Activated CD8-positive, alpha-beta memory T cell treated with anti-CD3 and anti-CD28 coated beads, Interleukin-2, amount 50 U/mL, for 24 hours (primary cell): Measurements from ENCODE around the gene ITPRID1.
"Not testable (repeated sequence)": the region's sequence is repeated elsewhere in the genome, so short reads cannot be mapped to it uniquely, and the experiment has no call there.

Source experiments
- DNase-seq: peaks from one replicate; pipeline ENCODE4 v3.0.0-alpha.2; 2020; ENCODE audit errors: extremely low read depth

Gene ITPRID1

DNA sequence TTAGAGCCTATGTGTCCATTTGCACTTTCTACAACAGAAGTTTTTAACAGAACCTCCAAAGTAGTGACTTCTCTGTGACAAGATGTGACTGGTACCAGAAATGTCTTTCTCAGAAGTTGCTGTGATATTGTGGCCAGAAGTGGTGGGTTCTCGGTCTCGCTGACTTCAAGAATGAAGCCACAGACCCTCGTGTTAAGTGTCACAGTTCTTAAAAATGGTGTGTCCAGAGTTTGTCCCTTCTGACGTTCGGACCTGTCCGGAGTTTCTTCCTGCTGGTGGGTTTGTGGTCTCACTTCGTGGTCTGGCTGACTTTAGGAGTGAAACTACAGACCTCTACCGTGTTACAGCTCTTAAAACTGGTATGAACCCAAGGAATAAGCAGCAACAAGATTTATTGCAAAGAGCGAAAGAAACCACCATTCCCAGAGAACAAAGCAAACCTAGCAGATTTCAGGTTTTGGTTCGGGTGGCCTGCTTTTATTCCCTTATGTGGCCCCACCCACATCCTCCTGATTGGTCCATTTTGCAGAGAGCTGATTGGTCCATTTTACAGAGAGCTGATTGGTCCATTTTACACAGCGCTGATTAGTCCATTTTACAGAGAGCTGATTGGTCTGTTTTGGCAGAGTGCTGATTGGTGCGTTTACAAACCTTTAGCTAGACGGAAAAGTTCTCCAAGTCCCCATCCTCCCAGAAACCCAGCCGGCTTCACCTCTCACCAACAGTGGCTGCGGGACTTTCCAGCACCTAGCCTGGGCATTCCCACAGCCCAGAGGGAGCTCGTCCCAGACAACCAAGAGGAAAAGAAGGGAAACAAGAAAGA is 3.0 kb downstream of the ITPRID1 start:
- no peak for DNase-seq

DNA sequence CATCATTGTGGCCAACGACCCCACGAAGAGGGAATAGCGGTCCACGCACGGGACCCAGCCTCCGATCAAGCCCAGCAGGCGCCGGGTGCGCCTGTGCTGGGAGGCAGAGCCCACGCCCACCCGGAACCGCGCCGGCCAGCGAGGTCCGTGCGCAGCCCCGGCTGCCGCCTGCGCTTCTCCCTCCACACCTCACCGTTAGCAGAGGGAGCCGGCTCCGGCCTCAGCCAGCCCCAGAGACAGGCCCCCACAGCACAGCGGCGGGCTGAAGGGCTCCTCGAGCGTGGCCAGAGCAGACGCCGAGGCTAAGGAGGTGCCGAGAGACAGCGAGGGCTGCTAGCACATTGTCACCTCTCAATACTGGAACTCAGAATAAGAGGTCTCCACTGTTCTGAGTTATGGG is 3.6 kb downstream of the ITPRID1 start:
- no peak for DNase-seq

DNA sequence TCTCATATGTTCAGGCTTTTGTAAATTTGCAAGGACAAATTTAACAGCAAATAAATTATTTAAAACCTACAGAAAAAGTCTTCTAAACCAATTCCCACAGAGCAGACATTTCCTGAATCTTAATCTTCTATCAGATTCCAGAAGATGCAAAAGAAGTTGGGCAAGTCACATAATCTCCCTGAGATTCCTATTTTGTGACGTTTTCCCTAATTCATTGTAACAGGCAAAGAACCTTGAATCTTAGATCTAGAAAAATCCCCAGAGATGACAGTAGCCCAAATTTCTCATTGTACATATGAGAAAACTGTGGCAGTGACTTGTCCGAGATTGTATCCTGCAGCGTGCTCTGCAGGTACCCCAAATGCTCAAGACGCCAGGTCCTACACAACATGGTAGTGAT is 4.9 kb downstream of the ITPRID1 start:
- DNase-seq = no peak

DNA sequence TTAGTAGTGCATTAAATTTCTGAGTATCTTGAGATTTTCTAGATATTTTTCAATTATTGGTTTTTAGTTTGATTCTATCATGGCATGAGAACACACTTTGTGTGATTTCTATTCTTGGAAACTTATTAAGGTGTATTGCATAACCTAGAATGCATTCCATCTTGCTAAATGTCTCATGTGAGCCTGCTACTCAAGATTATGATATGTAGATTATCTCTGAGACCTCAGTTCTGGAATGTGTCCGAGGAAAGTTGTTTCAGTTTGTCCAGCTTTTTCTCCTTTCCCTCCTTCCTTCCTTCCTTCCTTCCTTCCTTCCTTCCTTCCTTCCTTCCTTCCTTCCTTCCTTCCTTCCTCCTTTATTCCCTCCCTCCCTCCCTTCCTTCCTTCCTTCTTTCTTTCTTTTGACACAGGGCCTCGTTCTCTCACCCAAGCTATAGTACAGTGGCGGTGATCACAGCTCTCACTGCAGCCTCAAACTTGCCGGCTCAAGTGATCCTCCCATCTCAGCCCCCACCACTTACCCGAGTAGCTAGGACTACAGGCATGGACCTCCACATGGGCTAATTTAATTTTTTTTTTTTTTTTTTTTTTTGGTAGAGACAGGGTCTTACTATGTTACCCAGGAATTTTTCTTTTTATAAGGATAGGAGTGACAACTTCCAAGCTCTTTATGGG is 7.6 kb downstream of the ITPRID1 start:
- no peak for DNase-seq

DNA sequence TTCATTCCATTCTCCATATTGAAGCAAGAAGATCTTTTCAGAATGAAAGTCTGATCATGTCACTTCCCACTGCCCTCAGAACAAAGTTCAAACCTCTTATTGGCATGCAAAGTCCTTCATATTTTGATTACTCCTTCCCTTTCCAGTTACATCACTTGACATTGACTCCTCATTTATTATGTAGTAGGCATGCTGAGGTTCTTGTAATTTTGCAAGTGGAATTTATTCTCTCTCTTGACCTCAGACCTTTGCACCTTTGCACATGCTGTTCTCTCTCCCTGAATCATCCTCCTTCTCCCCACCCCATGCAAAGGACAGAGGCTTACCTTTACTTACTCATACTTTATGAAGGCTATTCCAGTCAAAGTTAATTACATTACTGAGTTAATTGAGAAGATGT is 13.0 kb downstream of the ITPRID1 start:
- no peak for DNase-seq

DNA sequence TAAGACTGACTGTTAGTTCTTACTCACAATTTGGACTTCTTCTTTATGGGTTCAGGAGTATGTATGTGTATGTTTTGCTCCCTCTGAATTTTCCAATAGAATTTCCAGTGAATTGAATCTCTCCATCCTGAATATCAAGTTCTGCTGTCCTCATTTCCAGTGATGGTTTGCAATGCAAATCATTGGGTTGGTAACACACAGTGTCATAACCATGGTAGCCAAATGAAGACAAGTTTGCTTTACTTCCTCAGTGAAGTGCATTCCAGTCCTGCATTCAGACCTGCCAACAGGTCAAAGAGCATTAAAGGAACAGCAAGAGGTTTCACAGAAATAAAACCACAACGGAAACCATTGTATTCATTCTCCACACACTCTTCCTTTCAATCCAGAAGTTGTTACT is 15.2 kb downstream of the ITPRID1 start:
- DNase-seq = no peak

DNA sequence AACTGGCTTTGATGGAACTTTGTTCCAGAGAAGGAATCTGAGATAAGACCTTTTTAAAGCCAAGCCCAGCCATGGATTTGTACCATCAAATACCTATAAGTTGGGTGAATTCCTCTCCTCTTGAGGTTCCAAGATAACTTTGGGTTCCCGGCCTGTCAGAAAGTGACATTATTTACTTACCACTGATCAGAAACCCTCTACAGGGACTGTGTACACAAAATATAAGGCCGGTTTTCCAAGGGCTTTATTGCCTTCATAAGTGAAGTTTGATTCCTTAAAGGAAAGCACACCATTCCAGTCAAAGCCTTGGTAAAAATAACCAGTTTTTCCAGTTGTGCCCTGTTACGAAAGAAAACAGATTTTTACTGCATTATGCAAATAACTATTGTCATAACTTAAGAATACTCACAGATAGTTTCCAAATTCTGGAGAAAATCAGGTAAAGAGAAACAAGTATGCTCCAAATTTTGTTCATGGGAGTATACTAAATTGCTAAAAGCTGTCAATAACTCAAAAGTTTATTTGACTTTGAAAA is 26.8 kb downstream of the ITPRID1 start:
- not testable (repeated sequence) for DNase-seq

DNA sequence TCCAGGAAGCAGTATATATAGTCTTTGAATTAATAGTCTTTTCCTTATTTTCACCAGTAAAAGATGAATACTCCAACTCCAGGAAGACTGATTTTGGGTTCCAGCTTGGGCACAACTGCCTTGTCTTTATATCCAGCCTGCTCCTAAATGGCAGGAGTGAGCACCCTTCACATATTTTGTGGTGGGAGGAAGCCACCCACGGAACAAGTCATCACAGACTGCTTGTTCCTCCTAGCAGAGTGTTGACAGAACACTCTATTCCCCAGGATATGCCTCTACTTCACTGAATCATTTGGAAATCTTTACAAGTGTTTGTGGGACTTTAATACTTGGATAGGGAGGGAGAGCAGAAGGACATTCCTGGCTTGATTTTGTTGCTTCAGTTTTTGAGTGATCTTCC is 31.7 kb downstream of the ITPRID1 start:
- DNase-seq = no peak

DNA sequence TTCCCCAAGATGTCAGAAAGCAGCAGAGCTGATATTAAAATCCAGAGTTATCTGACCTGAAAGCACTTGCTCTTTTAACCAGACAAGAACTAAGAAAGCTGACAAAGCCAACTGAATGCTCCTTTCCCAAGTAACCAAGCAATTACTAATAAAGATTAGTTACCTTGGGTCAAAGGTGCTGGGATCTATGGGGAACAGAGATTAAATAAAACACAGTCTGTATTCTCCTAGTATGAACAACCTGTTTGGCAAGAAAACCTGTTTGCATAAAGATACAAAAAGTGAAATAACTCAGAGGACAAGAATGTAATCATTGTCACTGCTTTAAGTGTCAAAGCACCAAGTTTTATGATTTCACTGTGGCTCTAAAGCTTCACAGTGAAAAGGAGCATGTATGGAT is 35.7 kb downstream of the ITPRID1 start:
- no peak for DNase-seq

DNA sequence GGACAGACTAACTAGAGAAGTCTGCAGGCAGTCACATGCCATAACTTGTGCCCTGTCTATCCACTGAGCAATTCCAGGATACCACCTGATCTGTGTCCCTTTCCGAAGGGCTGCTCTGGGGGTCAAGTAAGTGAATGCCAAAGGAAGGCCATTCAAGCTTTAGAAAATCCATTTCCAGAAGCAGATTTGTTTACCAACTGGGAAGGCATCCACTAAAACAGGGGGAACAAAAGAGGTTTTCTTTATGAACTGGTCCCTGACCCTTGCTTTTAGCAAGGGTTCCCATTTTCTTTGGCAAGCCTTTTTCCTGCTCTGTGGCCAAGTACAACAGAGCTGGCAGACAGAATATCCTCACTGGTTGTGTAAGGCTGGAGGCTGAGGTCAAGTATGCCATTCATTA is 36.5 kb downstream of the ITPRID1 start:
- DNase-seq = no peak

DNA sequence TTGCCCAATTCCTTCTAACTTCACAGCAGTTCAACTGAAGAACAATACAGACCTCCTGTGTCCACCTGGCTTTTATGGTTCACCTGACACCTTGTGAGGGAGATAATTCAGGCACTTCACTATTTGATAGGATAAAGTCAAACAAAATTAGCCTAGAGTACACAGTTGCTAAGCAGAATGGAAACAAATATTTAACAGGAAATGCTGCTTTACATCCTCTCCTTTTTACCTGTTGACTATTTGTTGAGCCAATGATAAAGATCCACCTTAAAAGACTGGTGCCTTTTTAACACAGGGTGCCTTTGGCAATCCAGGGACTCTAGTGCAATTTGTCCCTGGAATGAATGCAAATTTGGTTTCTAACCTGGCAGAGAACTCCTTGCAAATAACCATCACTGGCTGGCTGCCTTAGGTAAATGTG is 39.8 kb downstream of the ITPRID1 start:
- DNase-seq = no peak

DNA sequence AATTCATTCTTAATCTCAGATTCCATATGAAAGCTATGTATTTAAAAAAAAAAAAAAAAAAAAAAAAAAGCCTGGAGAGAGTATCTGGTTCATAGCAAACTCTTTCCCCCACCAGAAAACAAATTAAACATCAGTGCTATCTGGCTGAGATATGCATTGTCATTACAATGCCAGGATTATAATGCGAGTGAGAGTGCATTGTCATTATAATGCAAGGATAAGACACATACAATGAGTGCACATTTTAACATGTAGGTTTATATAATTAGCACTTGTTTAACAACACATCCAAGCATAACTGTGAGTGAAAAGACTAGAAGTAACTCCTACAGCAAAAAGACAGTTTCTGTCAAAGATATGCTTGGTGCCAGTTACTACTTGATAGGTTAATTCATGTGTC is 48.1 kb downstream of the ITPRID1 start:
- no peak for DNase-seq

DNA sequence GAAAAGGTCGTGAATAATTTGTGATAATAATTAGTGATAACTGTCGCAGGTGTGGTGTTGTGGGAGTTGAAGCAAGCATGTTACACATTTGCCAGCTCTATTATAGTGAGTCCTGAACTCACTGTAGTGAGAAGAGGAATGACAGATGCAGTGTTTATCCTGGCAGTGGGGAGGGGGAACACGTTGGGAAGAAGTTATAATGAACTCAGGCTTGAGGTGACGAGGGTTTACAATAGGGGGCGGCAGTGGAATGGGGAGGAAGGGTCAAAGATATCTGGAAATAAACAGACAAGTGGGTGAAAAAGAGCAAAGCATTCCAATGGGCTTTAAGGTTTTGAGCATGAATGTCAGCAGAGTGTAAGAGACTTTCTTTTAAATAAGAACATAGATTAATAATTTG is 49.6 kb downstream of the ITPRID1 start:
- no peak for DNase-seq

DNA sequence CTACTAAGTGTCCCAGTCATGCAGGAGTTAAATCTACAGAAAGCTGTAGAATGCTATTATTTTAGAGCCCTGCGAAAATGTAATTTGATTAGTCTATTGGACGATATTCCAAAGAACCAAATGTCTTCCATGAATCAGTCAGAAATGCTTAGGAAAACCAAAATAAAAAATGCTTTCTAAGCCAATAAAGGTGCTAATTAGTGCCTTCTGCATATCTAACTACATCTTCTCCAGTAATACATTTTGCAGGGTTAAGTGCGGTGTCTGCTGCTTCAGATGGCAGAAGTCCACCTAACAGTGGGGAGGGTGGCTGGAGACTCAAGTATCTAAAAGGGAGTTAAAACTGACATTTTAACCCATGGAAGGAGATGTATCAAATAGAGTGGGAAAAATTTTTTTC is 50.1 kb downstream of the ITPRID1 start:
- no peak for DNase-seq

DNA sequence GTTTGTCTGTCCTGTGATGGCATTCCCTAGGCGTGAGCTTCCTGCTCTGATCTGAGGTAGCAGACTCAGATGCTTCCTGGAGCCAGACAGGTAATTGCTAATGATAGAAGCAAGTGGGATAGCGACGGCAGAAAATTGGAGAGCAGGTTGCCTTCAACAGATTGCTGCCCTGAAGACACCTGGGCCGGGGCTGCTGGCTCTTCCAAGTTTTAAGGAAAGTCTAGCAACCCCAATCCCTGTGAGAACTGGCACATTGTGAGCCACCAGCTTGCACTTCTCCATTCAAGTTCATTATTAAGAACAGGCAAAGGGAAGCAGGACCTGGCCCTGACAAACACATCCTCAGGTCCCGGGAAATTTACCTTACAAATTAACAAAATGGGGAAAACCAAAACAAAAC is 50.8 kb downstream of the ITPRID1 start:
- DNase-seq = no peak

DNA sequence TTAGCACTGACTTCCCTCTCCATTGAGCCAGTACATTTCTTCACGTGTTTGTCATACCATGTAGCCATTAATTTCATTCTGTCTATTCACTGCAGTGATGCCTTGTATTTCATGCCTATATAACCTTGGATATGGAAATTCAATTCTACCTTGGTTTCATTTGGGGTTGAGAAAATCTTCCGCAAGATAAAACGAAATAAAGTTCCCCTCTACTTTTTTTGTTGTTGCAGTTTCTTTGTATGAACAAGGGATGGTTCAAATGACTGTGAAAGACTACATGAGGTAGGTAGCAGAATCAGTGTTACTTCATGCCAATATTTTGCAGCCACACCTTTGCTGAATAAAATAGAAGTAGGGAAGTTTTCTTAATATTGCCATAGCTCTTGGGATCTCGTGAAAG is 55.6 kb downstream of the ITPRID1 start:
- DNase-seq = no peak

DNA sequence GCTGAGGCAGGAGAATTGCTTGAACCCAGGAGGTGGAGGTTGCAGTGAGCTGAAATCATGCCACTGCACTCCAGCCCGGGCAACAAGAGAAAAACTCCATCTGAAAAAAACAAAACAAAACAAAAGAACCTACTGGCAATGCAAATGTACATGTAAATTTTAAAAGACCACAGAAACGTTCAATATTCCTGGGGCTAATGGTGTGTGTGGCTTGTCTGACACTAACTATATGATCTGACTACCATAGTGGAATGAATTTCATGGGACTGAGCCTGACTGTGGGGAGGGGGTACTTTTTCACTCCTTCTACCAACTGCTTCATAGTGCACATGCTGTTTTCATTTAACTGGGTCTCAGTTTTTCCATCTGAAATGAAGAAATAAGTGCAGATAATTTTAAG is 69.6 kb downstream of the ITPRID1 start:
- no peak for DNase-seq

DNA sequence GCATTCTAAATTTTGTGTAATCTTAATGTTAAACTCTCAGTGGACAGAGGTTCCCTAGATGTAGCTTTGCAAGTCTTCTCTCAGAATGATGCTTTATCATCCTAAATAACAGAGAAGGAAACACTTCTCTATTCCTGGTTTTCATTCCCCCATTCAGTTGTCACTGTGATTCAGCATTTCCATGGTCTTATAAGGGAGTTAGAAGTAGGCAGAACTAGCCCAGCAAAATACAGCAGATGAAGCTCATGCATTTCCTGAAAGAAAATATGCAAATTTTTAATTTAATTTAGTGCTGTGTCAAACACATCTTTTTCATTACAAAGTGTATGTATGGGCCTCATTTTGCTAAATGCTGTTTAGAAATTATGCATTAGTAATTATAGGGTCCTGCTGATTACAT is 70.1 kb downstream of the ITPRID1 start:
- no peak for DNase-seq

DNA sequence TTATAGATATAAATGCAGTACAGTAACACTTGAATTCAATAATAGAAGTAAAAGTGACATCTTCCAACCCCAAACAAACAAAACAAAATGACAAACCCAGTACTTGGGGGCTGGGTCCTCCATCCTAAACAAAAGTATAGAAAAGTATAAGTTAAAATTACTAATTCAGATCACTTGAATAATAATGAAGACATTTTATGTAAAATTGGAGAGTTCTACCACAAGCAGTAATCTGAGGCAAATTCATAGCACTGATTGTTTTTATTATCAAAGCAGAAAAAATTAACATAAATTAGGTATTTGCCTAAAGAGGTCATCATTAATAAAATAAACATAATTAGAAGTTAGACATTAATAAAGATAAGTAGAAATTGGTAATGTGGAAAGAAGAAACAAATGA is 81.5 kb downstream of the ITPRID1 start:
- DNase-seq = no peak

DNA sequence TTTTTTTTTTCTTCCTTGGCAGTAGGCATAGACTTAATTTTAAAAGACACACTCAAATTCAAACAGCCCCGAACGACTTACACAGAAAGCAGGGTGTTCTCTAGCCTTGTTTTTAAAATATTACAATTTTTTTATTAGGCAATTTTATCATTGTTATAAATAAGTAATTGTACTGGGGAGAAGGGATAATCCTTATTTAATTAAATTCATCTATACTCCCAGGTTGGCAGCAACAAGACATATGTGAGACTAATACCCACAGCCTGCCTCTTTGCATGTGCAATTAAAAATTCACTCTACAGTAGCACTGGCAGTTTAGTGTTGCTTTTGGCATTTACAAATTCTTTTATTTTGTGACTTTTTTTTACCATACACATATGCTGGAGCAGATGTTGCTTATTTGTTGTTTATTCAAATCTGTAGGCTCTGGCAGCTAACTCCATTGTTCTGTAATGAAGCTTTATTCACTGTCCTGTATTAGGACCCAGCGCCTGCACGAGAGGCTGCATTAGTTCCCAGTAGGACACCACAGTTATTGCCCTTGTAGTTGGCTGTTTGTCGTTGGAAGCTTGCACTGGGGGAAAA is 88.2 kb downstream of the ITPRID1 start:
- DNase-seq = no peak

DNA sequence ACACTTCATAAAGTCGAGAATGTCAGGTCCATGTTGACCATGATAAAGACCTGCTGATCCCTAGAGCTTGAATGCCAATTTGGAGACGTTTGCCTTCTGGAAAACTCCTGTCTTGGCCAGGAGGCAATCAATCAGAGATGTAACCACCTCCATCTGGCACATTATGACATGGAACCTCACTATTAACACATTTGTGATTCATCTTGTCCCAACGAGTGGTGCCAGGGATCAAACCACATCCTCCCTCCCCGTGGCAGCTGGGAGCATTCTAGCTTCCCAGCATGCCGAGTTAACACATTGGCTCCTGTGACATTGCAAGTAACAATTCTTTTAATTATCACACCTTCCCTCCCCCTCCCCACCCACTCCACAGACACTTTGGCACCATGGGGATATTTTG is 89.2 kb downstream of the ITPRID1 start:
- DNase-seq = no peak

DNA sequence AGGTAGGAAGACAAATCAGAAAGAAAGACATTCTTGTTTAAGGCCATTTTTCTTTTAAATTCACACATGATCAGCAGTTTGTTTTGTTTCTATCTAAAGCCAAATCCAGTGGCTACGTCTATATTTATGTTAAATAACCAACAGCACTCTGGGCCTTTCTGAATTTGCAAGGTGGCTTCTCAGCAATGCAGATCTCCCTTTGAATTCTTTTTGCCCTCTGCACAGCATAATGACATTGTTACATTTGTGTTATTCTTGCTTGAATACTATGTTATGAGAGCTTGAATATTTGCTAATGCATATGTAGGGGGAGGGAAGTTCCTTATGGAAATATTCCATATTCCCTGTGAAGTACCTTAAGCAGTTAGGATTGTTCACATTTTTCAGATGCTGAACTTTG is 99.7 kb downstream of the ITPRID1 start:
- no peak for DNase-seq

DNA sequence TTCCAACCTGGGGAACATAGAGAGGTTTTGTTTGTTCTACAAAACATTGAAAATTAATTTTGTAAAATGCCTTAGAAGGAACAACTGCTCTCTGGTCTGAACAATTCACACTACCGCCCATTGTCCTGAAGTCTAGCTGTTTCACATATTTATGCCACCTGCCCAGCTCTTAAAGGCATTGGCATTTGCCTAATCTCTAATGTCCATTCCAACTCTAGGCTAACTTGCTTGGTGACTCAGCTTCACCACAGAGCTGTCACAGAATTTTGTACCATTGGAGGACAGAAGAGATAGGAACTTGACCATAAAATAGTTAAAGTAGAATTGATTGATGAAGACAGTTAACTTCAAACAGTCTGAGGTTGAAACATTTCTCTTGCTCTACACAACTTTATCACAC is 119.6 kb downstream of the ITPRID1 start:
- no peak for DNase-seq
